K562 (cell line): ENCODE measurements around the gene LAPTM4A.

ENCODE experiments used
- BRCA1 ChIP-seq, 2 experiments: fragments of 450-650 bp in 1 of 2; sonication (generic) in 1 of 2; formaldehyde crosslinking in 1 of 2; IDR thresholded peaks; 2 replicates each; pipeline versions ENCODE4 v1.5.0 to v1.6.1; 2017 to 2020; ENCODE audit warnings: mild to moderate bottlenecking in 1 of 2, missing genetic modification reagents in 1 of 2
- CTCF ChIP-seq, 3 experiments: IDR thresholded peaks in 2 of 3; conservative IDR thresholded peaks in 1 of 3; 2 replicates each; pipeline ENCODE4 v1.5.1; 2011 to 2012; ENCODE audit warnings: low read length in 3 of 3, mild to moderate bottlenecking in 3 of 3, control low read depth in 2 of 3, improper control_type of control experiment in 1 of 3, inconsistent platforms in 1 of 3, low read depth in 1 of 3, mixed read lengths in 1 of 3, moderate library complexity in 1 of 3; ENCODE audit not compliant: insufficient read depth in 2 of 3
- MCM2 ChIP-seq: fragments of 450-650 bp; IDR thresholded peaks from 2 replicates; pipeline ENCODE4 v1.6.1; 2017; ENCODE audit warnings: low read depth, mild to moderate bottlenecking
- RB1 ChIP-seq: fragments of 450-650 bp; IDR thresholded peaks from 2 replicates; pipeline ENCODE4 v1.6.1; 2017; ENCODE audit warnings: low read depth, mild to moderate bottlenecking
- SRF ChIP-seq, 2 experiments: fragments of 250-450, 450-650 bp in 1 of 2; sonication (Bioruptor Pico) in 1 of 2; sonication (generic) in 1 of 2; formaldehyde crosslinking; IDR thresholded peaks; 2 replicates each; pipeline versions ENCODE4 v1.5.0 to v1.5.1; 2020 to 2022; ENCODE audit warnings: mild to moderate bottlenecking in 1 of 2, missing genetic modification reagents in 1 of 2
- ZBTB40 ChIP-seq, 2 experiments: fragments of 450-650 bp in 1 of 2; sonication (generic) in 1 of 2; formaldehyde crosslinking in 1 of 2; IDR thresholded peaks; 2 replicates each; pipeline versions ENCODE4 v1.7.1 to v1.9.0; 2016 to 2022; ENCODE audit warnings: inconsistent platforms in 1 of 2, mild to moderate bottlenecking in 1 of 2, missing genetic modification reagents in 1 of 2
- ZNF140 ChIP-seq: fragments of 250-450 bp; sonication (Bioruptor Pico); IDR thresholded peaks from 2 replicates; pipeline ENCODE4 v1.8.0; 2021; ENCODE audit warnings: moderate library complexity, mild to moderate bottlenecking, inconsistent platforms

- TF ChIP-seq RB1 (no peak), CTCF (IDR thresholded peaks at IDR 0.05 in 2 of 3, conservative IDR thresholded peaks at IDR 0.05 in 1 of 3; ENCODE audit: insufficient read depth in 2 of 3, low read depth in 1 of 3, low read length in 3 of 3) (peak; percentile 64 to 82 (median 73)), SRF (CRISPR knock-in tag; IDR thresholded peaks at IDR 0.05) (no peak), ZBTB40 (IDR thresholded peaks at IDR 0.05) (no peak), ZBTB40 (CRISPR knock-in tag; IDR thresholded peaks at IDR 0.05) (no peak), ZNF140 (CRISPR knock-in tag) (no peak), BRCA1 (IDR thresholded peaks at IDR 0.05) (no peak), BRCA1 (CRISPR knock-in tag; IDR thresholded peaks at IDR 0.05) (no peak), MCM2 (no peak)
Measured at GRCh38 chr2:20093263-20094141, 42.1 kb upstream of the LAPTM4A start.
